ENCODE data around the gene RSPRY1.

The RSPRY1 gene

GRCh38 chr16:57152096-57153093 is 33.7 kb upstream of the RSPRY1 start:
- no peak for DNase-seq

GRCh38 chr16:57153841-57154240 is 32.3 kb upstream of the RSPRY1 start:
- DNase-seq, result no peak

GRCh38 chr16:57155702-57156350 is 30.3 kb upstream of the RSPRY1 start:
- DNase-seq, result no peak

GRCh38 chr16:57156351-57156703 is 29.8 kb upstream of the RSPRY1 start:
- DNase-seq, result no peak

- DNase-seq, result no peak
Observed at GRCh38 chr16:57157533-57157932, 28.6 kb upstream of the RSPRY1 start.

GRCh38 chr16:57159447-57159846 is 26.7 kb upstream of the RSPRY1 start:
- no peak for DNase-seq

GRCh38 chr16:57163842-57164241 is 22.3 kb upstream of the RSPRY1 start:
- no peak for DNase-seq

GRCh38 chr16:57165483-57165882 is 20.6 kb upstream of the RSPRY1 start:
- no peak for DNase-seq

- no peak for DNase-seq
Observed at GRCh38 chr16:57165938-57166337, 20.2 kb upstream of the RSPRY1 start.

- no peak for DNase-seq
Observed at GRCh38 chr16:57166451-57166850, 19.7 kb upstream of the RSPRY1 start.

GRCh38 chr16:57166951-57167350 is 19.2 kb upstream of the RSPRY1 start:
- DNase-seq, result no peak

- DNase-seq, result no peak
Observed at GRCh38 chr16:57167538-57167937, 18.6 kb upstream of the RSPRY1 start.

- no peak for DNase-seq
Observed at GRCh38 chr16:57167953-57168352, 18.2 kb upstream of the RSPRY1 start.

GRCh38 chr16:57169327-57169726 is 16.8 kb upstream of the RSPRY1 start:
- DNase-seq, result no peak

GRCh38 chr16:57172721-57173290 is 13.3 kb upstream of the RSPRY1 start:
- no peak for DNase-seq

GRCh38 chr16:57175896-57176295 is 10.2 kb upstream of the RSPRY1 start:
- no peak for DNase-seq

- no peak for DNase-seq
Observed at GRCh38 chr16:57178196-57178595, 7.9 kb upstream of the RSPRY1 start.

- DNase-seq, result no peak
Observed at GRCh38 chr16:57178793-57179212, 7.3 kb upstream of the RSPRY1 start.

GRCh38 chr16:57179215-57179828 is 6.8 kb upstream of the RSPRY1 start:
- DNase-seq, result no peak

GRCh38 chr16:57184113-57184512 is 2.0 kb upstream of the RSPRY1 start:
- DNase-seq, result no peak

GRCh38 chr16:57184887-57185445 is 1.2 kb upstream of the RSPRY1 start:
- no peak for DNase-seq

GRCh38 chr16:57185446-57185944 is 634 bp upstream of the RSPRY1 start:
- peak; percentile 55 for DNase-seq
